IMR-90 (cell line): ENCODE measurements around the gene SLC66A3. TPM values are rescaled to one million over a fixed set of nuclear protein-coding genes. Genes with fewer than 3 reads are reported as not detected.

Source experiments
- ATAC-seq: fragments of 200-7000 bp; cut with Tn5 transposase; 2 replicates; pipeline ENCODE4 v1.9.1; 2020; ENCODE audit warnings: low read depth, mild to moderate bottlenecking, moderate library complexity
- BruUV-seq: library from RNA; stranded (reverse); fragments of 400-500 nt; replicated peaks from 2 replicates; lab custom pipeline; 2021; lab: Mats Ljungman, UMichigan
- CTCF ChIA-PET: fragments of 300-600 bp; formaldehyde crosslinking; extraction: SDS; loops from one replicate; lab custom pipeline; 2021; ENCODE audit warnings: antibody characterized with exemption; lab: Yijun Ruan, JAX
- POLR2A ChIA-PET: fragments of 300-600 bp; sonication (Branson Sonifier 250); formaldehyde crosslinking; loops from one replicate; lab custom pipeline; 2022; ENCODE audit warnings: antibody characterized with exemption; ENCODE audit not compliant: unreplicated experiment; lab: Charles Lee
- DNase-seq: peaks from one replicate; pipeline ENCODE4 v3.0.0; 2013
- H2AFZ ChIP-seq: replicated peaks from 2 replicates; pipeline ENCODE3; 2013; ENCODE audit warnings: low read length, mild to moderate bottlenecking; ENCODE audit not compliant: poor library complexity
- H2AK5ac ChIP-seq: 2 replicates; pipeline ENCODE4 v1.6.1; 2013; ENCODE audit warnings: low read depth, low read length, inconsistent platforms
- H2AK9ac ChIP-seq: replicated peaks from 2 replicates; pipeline ENCODE3; 2013; ENCODE audit warnings: mild to moderate bottlenecking, low read depth, low read length, moderate library complexity; ENCODE audit not compliant: poor library complexity
- H2BK120ac ChIP-seq: 2 replicates; pipeline ENCODE4 v1.6.1; 2013; ENCODE audit warnings: low read depth, low read length, inconsistent platforms
- H2BK15ac ChIP-seq: 3 replicates; pipeline ENCODE4 v1.6.1; 2013; ENCODE audit warnings: low read depth, low read length, inconsistent platforms
- H2BK20ac ChIP-seq: 2 replicates; pipeline ENCODE4 v1.6.1; 2013; ENCODE audit warnings: low read depth, mild to moderate bottlenecking, inconsistent platforms, low read length, moderate library complexity
- H2BK5ac ChIP-seq: 2 replicates; pipeline ENCODE4 v1.6.1; 2013; ENCODE audit warnings: mild to moderate bottlenecking, low read depth, low read length, inconsistent platforms; ENCODE audit not compliant: poor library complexity, severe bottlenecking
- H3K14ac ChIP-seq: replicated peaks from 2 replicates; pipeline ENCODE4 v1.6.1; 2013; ENCODE audit warnings: low read depth, low read length, inconsistent platforms
- H3K18ac ChIP-seq: 2 replicates; pipeline ENCODE4 v1.6.1; 2013; ENCODE audit warnings: low read depth, low read length, control low read depth
- H3K23ac ChIP-seq: 2 replicates; pipeline ENCODE4 v1.6.1; 2013; ENCODE audit warnings: low read depth, low read length, inconsistent platforms
- H3K27ac ChIP-seq: 2 replicates; pipeline ENCODE4 v1.5.1; 2013; ENCODE audit warnings: mild to moderate bottlenecking, control low read depth, low read length; ENCODE audit not compliant: insufficient read depth
- H3K27me3 ChIP-seq: 2 replicates; pipeline ENCODE4 v1.6.1; 2013; ENCODE audit warnings: low read length; ENCODE audit not compliant: control insufficient read depth, insufficient read depth
- H3K36me3 ChIP-seq: 2 replicates; pipeline ENCODE4 v1.6.1; 2013; ENCODE audit warnings: low read length, mixed read lengths; ENCODE audit not compliant: control insufficient read depth, insufficient read depth
- H3K4ac ChIP-seq: 2 replicates; pipeline ENCODE4 v1.6.1; 2013; ENCODE audit warnings: low read depth, low read length, inconsistent platforms
- H3K4me1 ChIP-seq: 2 replicates; pipeline ENCODE4 v1.6.1; 2013; ENCODE audit warnings: low read length, mixed read lengths; ENCODE audit not compliant: control insufficient read depth, insufficient read depth
- H3K4me2 ChIP-seq: 2 replicates; pipeline ENCODE4 v1.6.1; 2013; ENCODE audit warnings: low read depth, mild to moderate bottlenecking, control low read depth, low read length, moderate library complexity
- H3K4me3 ChIP-seq: 2 replicates; pipeline ENCODE4 v1.5.1; 2013; ENCODE audit warnings: low read depth, mild to moderate bottlenecking, control low read depth, low read length, moderate library complexity; ENCODE audit not compliant: insufficient read depth
- H3K56ac ChIP-seq: 2 replicates; pipeline ENCODE4 v1.6.1; 2013; ENCODE audit warnings: low read length, inconsistent platforms; ENCODE audit not compliant: insufficient read depth; ENCODE audit errors: extremely low read depth
- H3K79me1 ChIP-seq, 2 experiments: 2 replicates each; pipeline ENCODE4 v1.6.1; 2013; ENCODE audit warnings: low read length in 2 of 2, inconsistent platforms in 1 of 2, low read depth in 1 of 2
- H3K9ac ChIP-seq: 2 replicates; pipeline ENCODE4 v1.6.1; 2013; ENCODE audit warnings: low read depth, low read length, control low read depth
- H3K9me1 ChIP-seq: 2 replicates; pipeline ENCODE4 v1.6.1; 2013; ENCODE audit warnings: low read length, inconsistent platforms; ENCODE audit not compliant: insufficient read depth
- H3K9me3 ChIP-seq: 2 replicates; pipeline ENCODE4 v1.6.1; 2013; ENCODE audit warnings: low read length; ENCODE audit not compliant: control insufficient read depth, insufficient read depth
- H4K20me1 ChIP-seq: 2 replicates; pipeline ENCODE4 v1.6.1; 2013; ENCODE audit warnings: low read length, inconsistent platforms; ENCODE audit not compliant: insufficient read depth
- H4K5ac ChIP-seq: 2 replicates; pipeline ENCODE4 v1.6.1; 2013; ENCODE audit warnings: mild to moderate bottlenecking, low read depth, low read length, control low read depth
- H4K8ac ChIP-seq, 2 experiments: 2 replicates each; pipeline ENCODE4 v1.6.1; 2013; ENCODE audit warnings: low read depth in 2 of 2, low read length in 2 of 2, control low read depth in 1 of 2, inconsistent platforms in 1 of 2
- H4K91ac ChIP-seq: 2 replicates; pipeline ENCODE4 v1.6.1; 2013; ENCODE audit warnings: low read depth, low read length, inconsistent platforms; ENCODE audit not compliant: insufficient read depth
- BHLHE40 ChIP-seq: fragments of 150-350 bp; IDR thresholded peaks from 2 replicates; pipeline ENCODE4 v1.6.1; 2016; ENCODE audit warnings: mild to moderate bottlenecking, low read depth, low read length
- MAFK ChIP-seq: IDR thresholded peaks from 2 replicates; pipeline ENCODE4 v1.6.1; 2012; ENCODE audit warnings: low read depth, low read length, improper control_type of control experiment
- NFE2L2 ChIP-seq: fragments of 150-350 bp; IDR thresholded peaks from 2 replicates; pipeline ENCODE4 v1.6.1; 2016; ENCODE audit warnings: low read depth, mild to moderate bottlenecking, low read length
- RAD21 ChIP-seq: IDR thresholded peaks from 2 replicates; pipeline ENCODE4 v1.6.1; 2012; ENCODE audit warnings: low read length, improper control_type of control experiment
- RCOR1 ChIP-seq: IDR thresholded peaks from 2 replicates; pipeline ENCODE4 v1.6.1; 2012; ENCODE audit warnings: mild to moderate bottlenecking, low read length, improper control_type of control experiment; ENCODE audit not compliant: insufficient replicate concordance
- USF2 ChIP-seq: fragments of 150-350 bp; IDR thresholded peaks from 2 replicates; pipeline ENCODE4 v1.6.1; 2017; ENCODE audit warnings: mild to moderate bottlenecking, antibody characterized with exemption, low read length, low read depth
- WGBS, 2 experiments: methylation state at CpG; one replicate each; pipeline versions ENCODE4 v1.1.5 to v1.1.7; 2013; ENCODE audit warnings: missing lambda C conversion rate in 2 of 2; ENCODE audit not compliant: insufficient read length in 1 of 2; ENCODE audit errors: extremely low coverage in 2 of 2; 5-methylcytosine and 5-hydroxymethylcytosine counted together
- dilution Hi-C: fragments of 300-500 bp; cut with HindIII; formaldehyde crosslinking; loops from one replicate; pipeline ENCODE4 v1.14.3; 2018; ENCODE audit warnings: low sequenced_read_pairs; ENCODE audit not compliant: unreplicated experiment
- in situ Hi-C: fragments of 300-500 bp; cut with MboI; formaldehyde crosslinking; loops from 3 replicates; pipeline ENCODE4 v1.14.3; 2019; ENCODE audit warnings: low sequenced_read_pairs, inconsistent platforms, mixed read lengths
- intact Hi-C: fragments of 100-400 bp; cut with micrococcal nuclease; formaldehyde crosslinking; loops from 2 replicates; pipeline ENCODE4 v1.10.0; 2022
- polyA plus RNA-seq, 3 experiments: library from polyadenylated mRNA; depleted of rRNA; stranded (reverse); fragments of >200 nt; gene quantifications; 2 replicates each; pipeline ENCODE4 v1.2.3, GENCODE V29; 2012; ENCODE audit warnings: low replicate concordance in 1 of 3
- total RNA-seq: library from RNA; depleted of rRNA; stranded (reverse); fragments of >200 nt; gene quantifications from 2 replicates; pipeline ENCODE4 v1.2.3, GENCODE V29; 2012

Gene SLC66A3
- total and polyA plus RNA-seq, 2 of the 4 experiments (the other 2 are of a cell fraction), result 18.1 to 25.2 TPM

- POLR2A ChIA-PET, result no interaction called here
- dilution Hi-C loops (no loop called here), in situ Hi-C loops (loop anchor here (5.0 to 25.0 kb wide), 2 partner anchors 309 to 629 kb away; no protein-coding TSS in a partner anchor), intact Hi-C loops (loop anchor here (2.0 to 10.0 kb wide), 3 partner anchors 171 to 644 kb away; no protein-coding TSS in a partner anchor)
- Histone ChIP-seq H3K14ac (peak overlapping the region; percentile 37; the same call in 1 of the 2 replicates), H4K8ac (peak overlapping the region; percentile 7 to 14; a peak in 1 of 4 replicates), H3K4me2 (peak overlapping the region; percentile 88), H3K18ac (no peak overlapping the region), H2BK15ac (no peak overlapping the region), H2BK5ac (no peak overlapping the region), H4K5ac (no peak overlapping the region), H3K4me3 (peak overlapping the region; percentile 48), H2BK120ac (no peak overlapping the region), H2AK9ac (peak overlapping the region; percentile 74), H3K9me3 (no peaks in the 10 kb centered on the region), H3K27me3 (no peaks in the 10 kb centered on the region; the same call in 1 of the 2 replicates), H2BK20ac (no peak overlapping the region), H3K9me1 (peaks cover 2% of the 10 kb centered on the region; the same call in 1 of the 2 replicates), H3K23ac (no peak overlapping the region), H3K4me1 (peaks cover 10% of the 10 kb centered on the region), H3K4ac (no peak overlapping the region), H4K91ac (no peak overlapping the region), H3K56ac (no peak overlapping the region), H3K9ac (peak overlapping the region; percentile 10; the same call in 1 of the 2 replicates), H3K27ac (no peak overlapping the region), H3K36me3 (no peaks in the 10 kb centered on the region), H4K20me1 (no peaks in the 10 kb centered on the region), H3K79me1 (no peaks in the 10 kb centered on the region), H2AK5ac (no peak overlapping the region; the same call in 1 of the 2 replicates), H2AFZ (peak overlapping the region; percentile 93)
- DNase-seq (no peak), ATAC-seq (peak; percentile 27)
- WGBS, 2 experiments, result 11% methylated on average over 9 of the region's 25 CpGs; no CpG with 5 or more reads in 1 of the 2 experiments
- no peak for TF ChIP-seq NFE2L2
- TF ChIP-seq RAD21, result no peak
- TF ChIP-seq BHLHE40, result no peak
- TF ChIP-seq RCOR1, result no peak
- no peak for TF ChIP-seq MAFK
- no peak for TF ChIP-seq USF2
- BruUV-seq, result no TSS peak
- CTCF ChIA-PET, result interaction anchor here (0.5 to 2.7 kb wide), 20 partner anchors 10 to 451 kb away, joined by 3 to 14 read pairs (median 4); partner anchors contain the start of genes ROCK2 and SLC66A3
These were observed 21.9 kb upstream of the SLC66A3 start for GRCh38 chr2:11133238-11133935.
